Transverse colon (tissue), 4 donors: ENCODE data around the gene SRGAP1.

ENCODE experiments used
- EP300 ChIP-seq: sonication (generic); formaldehyde crosslinking; IDR thresholded peaks from one replicate; pipeline ENCODE4 v1.6.1; 2017; ENCODE audit warnings: antibody characterized with exemption, low read depth
- POLR2A ChIP-seq: fragments of 450-650 bp; IDR thresholded peaks from one replicate; pipeline ENCODE4 v1.6.1; 2016; ENCODE audit warnings: antibody characterized with exemption, mild to moderate bottlenecking, moderate library complexity
- POLR2AphosphoS5 ChIP-seq, 3 donors: sonication (generic); formaldehyde crosslinking; IDR thresholded peaks; one replicate each; pipeline ENCODE4 v1.6.1; 2016; ENCODE audit warnings: antibody characterized with exemption in 3 of 3
- TF ChIP-seq, protein P1 (sequence below), 5 experiments: fragments of 200-600 bp in 3 of 5; fragments of 450-650 bp in 2 of 5; sonication (generic) in 3 of 5; IDR thresholded peaks; 1 replicate in 2 of 5; 2 replicates in 3 of 5; pipeline ENCODE4 v1.5.1; 2016 to 2017; ENCODE audit warnings: antibody characterized with exemption in 5 of 5, inconsistent platforms in 3 of 5, mild to moderate bottlenecking in 2 of 5, moderate library complexity in 1 of 5

DNA sequence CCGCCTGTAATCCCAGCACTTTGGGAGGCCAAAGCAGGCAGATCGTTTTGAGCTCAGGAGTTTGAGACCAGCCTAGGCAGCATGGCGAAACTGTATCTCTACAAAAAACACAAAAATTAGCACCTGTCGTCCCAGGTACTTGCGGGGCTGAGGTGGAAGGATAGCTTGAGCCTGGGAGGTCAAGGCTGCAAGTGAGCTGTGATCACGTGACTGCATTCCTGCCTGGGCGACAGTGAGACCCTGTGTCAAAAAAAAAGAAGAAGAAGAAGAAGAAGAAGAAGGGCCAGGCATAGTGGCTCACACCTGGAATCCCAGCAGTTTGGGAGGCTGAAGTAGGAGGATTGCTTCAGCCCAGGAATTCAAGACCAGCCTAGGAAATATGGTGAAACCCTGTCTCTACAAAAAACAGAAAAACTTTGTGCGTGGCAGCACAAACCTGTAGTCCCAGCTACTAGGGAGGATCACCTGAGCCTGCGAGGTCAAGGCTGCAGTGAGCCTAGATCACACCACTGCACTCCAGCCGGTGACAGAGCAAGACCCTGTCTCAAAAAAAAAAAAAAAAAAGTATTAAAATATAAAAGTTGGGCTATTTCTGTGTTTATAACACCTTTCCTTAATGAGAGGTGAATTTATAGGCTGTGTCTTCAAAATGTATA is 49.3 kb upstream of the SRGAP1 start:
- TF ChIP-seq POLR2A: no peak
- TF ChIP-seq, protein P1, sequence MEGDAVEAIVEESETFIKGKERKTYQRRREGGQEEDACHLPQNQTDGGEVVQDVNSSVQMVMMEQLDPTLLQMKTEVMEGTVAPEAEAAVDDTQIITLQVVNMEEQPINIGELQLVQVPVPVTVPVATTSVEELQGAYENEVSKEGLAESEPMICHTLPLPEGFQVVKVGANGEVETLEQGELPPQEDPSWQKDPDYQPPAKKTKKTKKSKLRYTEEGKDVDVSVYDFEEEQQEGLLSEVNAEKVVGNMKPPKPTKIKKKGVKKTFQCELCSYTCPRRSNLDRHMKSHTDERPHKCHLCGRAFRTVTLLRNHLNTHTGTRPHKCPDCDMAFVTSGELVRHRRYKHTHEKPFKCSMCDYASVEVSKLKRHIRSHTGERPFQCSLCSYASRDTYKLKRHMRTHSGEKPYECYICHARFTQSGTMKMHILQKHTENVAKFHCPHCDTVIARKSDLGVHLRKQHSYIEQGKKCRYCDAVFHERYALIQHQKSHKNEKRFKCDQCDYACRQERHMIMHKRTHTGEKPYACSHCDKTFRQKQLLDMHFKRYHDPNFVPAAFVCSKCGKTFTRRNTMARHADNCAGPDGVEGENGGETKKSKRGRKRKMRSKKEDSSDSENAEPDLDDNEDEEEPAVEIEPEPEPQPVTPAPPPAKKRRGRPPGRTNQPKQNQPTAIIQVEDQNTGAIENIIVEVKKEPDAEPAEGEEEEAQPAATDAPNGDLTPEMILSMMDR (IDR thresholded peaks at IDR 0.05): no peak
- TF ChIP-seq EP300: no peak
- TF ChIP-seq POLR2AphosphoS5 (IDR thresholded peaks at IDR 0.05): no peak
